Measurements from ENCODE around the gene ADCY10.
A peak's percentile ranks its signal among the peaks of the same experiment; 100 is the strongest.

ADCY10 gene

DNA sequence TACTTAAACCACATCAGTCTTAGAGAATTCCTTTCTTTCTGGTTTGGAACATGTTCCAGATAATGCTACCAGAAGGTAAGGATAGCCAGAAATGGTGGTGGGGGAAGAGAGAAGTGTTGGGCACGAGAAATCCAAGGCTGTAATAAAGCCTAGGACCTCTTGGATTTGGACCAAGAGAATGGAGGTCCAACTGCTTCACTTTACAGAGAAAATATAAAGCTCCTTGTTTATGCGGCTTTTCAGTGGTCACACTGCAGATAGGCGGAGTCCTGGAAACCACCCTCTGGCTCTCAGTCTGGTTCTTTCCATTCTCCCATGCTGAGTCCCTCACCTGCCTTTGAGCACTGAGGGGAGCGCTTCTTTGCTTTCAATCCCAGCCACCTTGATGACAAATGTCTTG, 87.8 kb downstream of the ADCY10 start:
- no peaks in the 10 kb centered on the region for H4K20me1 ChIP-seq (ENCODE audit: insufficient read depth)
- no peak for TF ChIP-seq CTCF (conservative IDR thresholded peaks at IDR 0.05; ENCODE audit: low read depth, low read length)
- no peak overlapping the region for H3K4me3 ChIP-seq (IDR thresholded peaks at IDR 0.05; ENCODE audit: insufficient read depth, low read depth, low read length)
- peaks cover 16% of the 10 kb centered on the region for H3K4me1 ChIP-seq (ENCODE audit: low read depth, poor library complexity, severe bottlenecking)
- H3K36me3 ChIP-seq (ENCODE audit: insufficient read depth): no peaks in the 10 kb centered on the region
- no peaks in the 10 kb centered on the region for H3K27me3 ChIP-seq (ENCODE audit: insufficient read depth, low read depth)
- H2AFZ ChIP-seq (ENCODE audit: low read depth): 0 out of 2 replicates have a peak overlapping the region, but pooled peaks have one; percentile 3
- no peaks in the 10 kb centered on the region for H3K79me2 ChIP-seq (ENCODE audit: insufficient read depth, low read depth)
- H3K9ac ChIP-seq: no peak overlapping the region
- H3K27ac ChIP-seq: no peak overlapping the region
- H3K4me2 ChIP-seq: peak overlapping the region; percentile 3; the same call in 1 of the 2 replicates

- Histone ChIP-seq H3K4me1 (ENCODE audit: low read depth, poor library complexity, severe bottlenecking) (peaks cover 16% of the 10 kb centered on the region), H2AFZ (ENCODE audit: low read depth) (0 out of 2 replicates have a peak overlapping the region, but pooled peaks have one; percentile 3), H3K9ac (no peak overlapping the region), H3K79me2 (ENCODE audit: insufficient read depth, low read depth) (no peaks in the 10 kb centered on the region), H3K27ac (no peak overlapping the region), H3K36me3 (ENCODE audit: insufficient read depth) (no peaks in the 10 kb centered on the region), H3K4me2 (peak overlapping the region; percentile 3; the same call in 1 of the 2 replicates), H3K27me3 (ENCODE audit: insufficient read depth, low read depth) (no peaks in the 10 kb centered on the region), H4K20me1 (ENCODE audit: insufficient read depth) (no peaks in the 10 kb centered on the region), H3K4me3 (IDR thresholded peaks at IDR 0.05; ENCODE audit: insufficient read depth, low read depth, low read length) (no peak overlapping the region)
- TF ChIP-seq CTCF (conservative IDR thresholded peaks at IDR 0.05; ENCODE audit: low read depth, low read length): no peak
Measured at GRCh38 chr1:167825419-167826079, 88.4 kb downstream of the ADCY10 start.

DNA sequence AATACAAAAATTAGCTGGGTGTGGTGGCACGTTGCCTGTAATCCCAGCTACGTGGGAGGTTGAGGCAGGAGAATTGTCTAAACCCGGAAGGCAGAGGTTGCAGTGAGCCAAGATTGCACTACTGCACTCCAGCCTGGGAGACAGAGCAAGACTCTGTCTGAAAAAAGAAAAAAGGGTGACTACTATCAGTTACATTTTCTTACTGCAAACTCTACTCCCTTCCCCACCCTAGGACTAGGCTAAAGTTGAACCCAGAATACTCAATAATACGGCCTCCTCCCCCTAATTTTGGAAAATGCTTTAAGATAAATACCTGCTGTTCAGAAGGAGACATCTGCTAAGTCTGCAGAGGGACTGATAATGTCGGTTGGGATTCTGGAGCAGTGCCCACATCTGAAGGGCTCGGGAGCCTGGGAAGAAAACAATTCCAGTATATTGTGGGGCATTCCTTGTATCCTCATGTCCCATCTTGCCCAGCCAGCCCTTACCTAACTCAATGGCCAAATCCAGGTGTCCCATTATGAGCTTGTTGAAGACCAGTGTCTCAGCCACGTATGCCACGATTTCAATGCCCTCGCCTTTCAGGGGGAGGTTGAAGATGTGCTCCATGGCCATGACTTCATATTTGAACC, 89.7 kb downstream of the ADCY10 start:
- H3K4me1 ChIP-seq (ENCODE audit: low read depth, poor library complexity, severe bottlenecking): peaks cover 16% of the 10 kb centered on the region
- no peaks in the 10 kb centered on the region for H3K36me3 ChIP-seq (ENCODE audit: insufficient read depth)
- no peaks in the 10 kb centered on the region for H4K20me1 ChIP-seq (ENCODE audit: insufficient read depth)
- no peaks in the 10 kb centered on the region for H3K27me3 ChIP-seq (ENCODE audit: insufficient read depth, low read depth)
- H3K79me2 ChIP-seq (ENCODE audit: insufficient read depth, low read depth): no peaks in the 10 kb centered on the region
- no peak for TF ChIP-seq CTCF (conservative IDR thresholded peaks at IDR 0.05; ENCODE audit: low read depth, low read length)
- no peak overlapping the region for H3K9ac ChIP-seq
- no peak overlapping the region for H2AFZ ChIP-seq (ENCODE audit: low read depth)
- H3K4me2 ChIP-seq: no peak overlapping the region
- no peak overlapping the region for H3K27ac ChIP-seq
- no peak overlapping the region for H3K4me3 ChIP-seq (IDR thresholded peaks at IDR 0.05; ENCODE audit: insufficient read depth, low read depth, low read length)

DNA sequence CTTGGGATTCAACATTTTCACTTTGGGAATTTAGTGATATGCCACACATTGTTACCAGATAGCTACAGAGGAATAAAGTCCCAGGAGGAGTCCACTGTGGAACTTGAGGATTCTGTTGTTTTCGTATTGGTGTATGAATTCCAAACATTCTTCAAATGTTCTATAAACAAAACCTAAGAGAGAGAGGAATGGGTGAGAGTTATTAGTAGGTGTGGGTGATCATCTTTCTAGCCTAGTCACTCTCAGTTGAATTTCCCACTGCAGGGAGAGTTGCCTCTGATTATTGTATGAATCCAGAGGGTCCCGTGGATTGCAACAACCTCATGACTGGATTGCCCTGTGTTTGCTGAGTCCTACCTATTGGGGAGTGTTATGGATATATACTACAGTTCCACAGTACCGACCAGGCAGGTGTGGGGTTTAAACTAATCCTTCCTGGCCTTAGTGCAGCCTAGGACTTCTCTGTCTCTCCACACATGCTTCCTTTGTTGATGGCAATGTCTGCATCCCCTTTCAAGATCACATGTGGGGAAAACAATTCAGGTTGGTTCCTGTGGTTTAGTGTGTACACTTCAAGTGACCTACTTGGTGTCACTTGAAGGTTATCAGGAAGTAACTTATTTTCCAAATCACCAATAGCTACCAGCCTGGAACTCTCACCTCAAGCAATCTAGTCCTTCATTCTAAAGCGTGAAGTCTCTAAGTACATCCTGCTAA, 91.8 kb downstream of the ADCY10 start:
- no peaks in the 10 kb centered on the region for H3K79me2 ChIP-seq (ENCODE audit: insufficient read depth, low read depth)
- H3K4me1 ChIP-seq (ENCODE audit: low read depth, poor library complexity, severe bottlenecking): peaks cover 16% of the 10 kb centered on the region
- H3K27me3 ChIP-seq (ENCODE audit: insufficient read depth, low read depth): no peaks in the 10 kb centered on the region
- no peak for TF ChIP-seq CTCF (conservative IDR thresholded peaks at IDR 0.05; ENCODE audit: low read depth, low read length)
- H3K36me3 ChIP-seq (ENCODE audit: insufficient read depth): no peaks in the 10 kb centered on the region
- no peaks in the 10 kb centered on the region for H4K20me1 ChIP-seq (ENCODE audit: insufficient read depth)
- H3K27ac ChIP-seq: no peak overlapping the region
- no peak overlapping the region for H3K9ac ChIP-seq
- H3K4me2 ChIP-seq: no peak overlapping the region
- no peak overlapping the region for H3K4me3 ChIP-seq (IDR thresholded peaks at IDR 0.05; ENCODE audit: insufficient read depth, low read depth, low read length)
- no peak overlapping the region for H2AFZ ChIP-seq (ENCODE audit: low read depth)
